ENCODE results near the gene IFITM10.

DNA sequence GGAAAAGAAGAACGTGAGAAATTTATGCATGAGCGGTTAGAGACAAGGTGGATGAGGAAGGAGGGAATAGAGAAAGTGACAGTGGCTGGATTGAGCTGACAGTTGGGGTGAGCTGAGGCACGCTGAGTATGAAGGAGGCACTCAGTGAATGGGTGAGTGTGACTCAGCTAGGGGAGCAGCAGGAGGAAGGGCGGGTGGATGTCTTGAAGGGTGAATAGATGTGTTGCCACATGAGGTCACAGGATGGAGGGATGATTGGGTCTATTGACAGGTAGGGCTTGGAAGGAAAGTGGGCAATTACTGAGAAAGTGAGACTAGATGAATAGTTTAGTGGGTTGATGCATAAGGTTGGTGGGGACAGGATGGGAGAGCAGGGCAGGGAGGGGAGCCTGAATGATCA, 8.0 kb downstream of the IFITM10 start:
- TF ChIP-seq CTCF (IDR thresholded peaks at IDR 0.05) (no peak), POLR2A (IDR thresholded peaks at IDR 0.05) (no peak)
